ENCODE data around the gene CHAC2.

DNA sequence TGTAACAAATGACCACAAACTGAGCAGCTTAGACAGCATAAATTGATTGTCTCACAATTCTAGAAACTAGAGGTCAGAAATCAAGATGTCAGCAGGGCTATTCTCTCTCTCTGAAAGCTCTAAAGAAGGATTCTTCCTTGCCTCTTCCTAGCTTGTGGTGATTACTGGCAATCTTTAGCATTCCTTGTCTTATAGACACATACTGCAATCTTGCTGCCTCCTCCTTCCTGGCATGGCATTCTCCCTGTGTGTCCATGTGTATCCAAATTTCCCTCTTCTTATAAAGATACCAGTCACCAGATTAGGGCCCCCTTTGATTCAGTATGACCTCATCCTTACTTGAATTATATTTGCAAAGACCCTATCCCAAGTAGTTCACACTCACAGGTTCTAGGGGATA, 16.8 kb downstream of the CHAC2 start:
- no peak for TF ChIP-seq ZNF274 (IDR thresholded peaks at IDR 0.05; ENCODE audit: low read depth, low read length)
- TF ChIP-seq YY1 (IDR thresholded peaks at IDR 0.05; ENCODE audit: insufficient read depth, insufficient read length), result no peak
- no peak for TF ChIP-seq SUZ12 (IDR thresholded peaks at IDR 0.05; ENCODE audit: extremely low read depth, insufficient read depth, insufficient read length)
